Measurements from ENCODE around the gene SSX2IP. TPM values are rescaled to one million over a fixed set of nuclear protein-coding genes. Genes with fewer than 3 reads are reported as not detected.

The SSX2IP gene
- total RNA-seq, 1 donor = 13.4 TPM

Other genes starting within 250 kb of the SSX2IP start
- gene RPF1, start 211.2 kb downstream of the SSX2IP start, total RNA-seq = 31.9 and 38.4 TPM in 2 replicates
- 0.43 and 0.97 TPM in 2 replicates for gene SPATA1, start 184.1 kb downstream of the SSX2IP start, total RNA-seq
- gene GNG5, start 183.9 kb downstream of the SSX2IP start, total RNA-seq = 17.3 and 20.9 TPM in 2 replicates
- 11.6 and 12.1 TPM in 2 replicates for gene CTBS, start 116.0 kb downstream of the SSX2IP start, total RNA-seq
- 1.9 and 2.6 TPM in 2 replicates for gene LPAR3, start 202.7 kb upstream of the SSX2IP start, total RNA-seq